Common myeloid progenitor, CD34-positive (primary cell): ENCODE results near the gene MED6.

Experiments used
- CTCF ChIA-PET: fragments of 350-600 bp; sonication (Branson Sonifier 250); formaldehyde crosslinking; loops from one replicate; lab custom pipeline; 2021; ENCODE audit warnings: antibody characterized with exemption; lab: Charles Lee
- POLR2A ChIA-PET: fragments of 350-600 bp; sonication (Branson Sonifier 250); formaldehyde crosslinking; loops from one replicate; lab custom pipeline; 2021; ENCODE audit warnings: antibody characterized with exemption; lab: Charles Lee
- DNase-seq, 3 donors: peaks; one replicate each; pipeline versions ENCODE4 v3.0.0 to v3.0.0-alpha.2; 2013
- H3K27ac ChIP-seq, 2 experiments: 1 replicate in 1 of 2; 2 replicates in 1 of 2; pipeline ENCODE4 v1.7.0; 2013; ENCODE audit warnings: inconsistent platforms in 2 of 2, low read length in 2 of 2, mild to moderate bottlenecking in 2 of 2, low read depth in 1 of 2, moderate library complexity in 1 of 2; ENCODE audit not compliant: severe bottlenecking in 2 of 2, insufficient read depth in 1 of 2, poor library complexity in 1 of 2
- H3K27me3 ChIP-seq, 5 experiments: replicated peaks in 2 of 5; 1 replicate in 3 of 5; 2 replicates in 2 of 5; pipeline versions ENCODE4 v1.6.1 to v1.7.0; 2013; ENCODE audit warnings: low read length in 4 of 5, mild to moderate bottlenecking in 2 of 5, moderate library complexity in 2 of 5, inconsistent platforms in 1 of 5; ENCODE audit not compliant: insufficient read depth in 5 of 5, control insufficient read depth in 4 of 5
- H3K36me3 ChIP-seq, 4 experiments: 1 replicate in 2 of 4; 2 replicates in 2 of 4; pipeline versions ENCODE4 v1.6.1 to v1.7.0; 2013; ENCODE audit warnings: low read length in 3 of 4, control low read depth in 1 of 4, mild to moderate bottlenecking in 1 of 4; ENCODE audit not compliant: control insufficient read depth in 4 of 4, insufficient read depth in 4 of 4
- H3K4me1 ChIP-seq, 4 experiments: 1 replicate in 3 of 4; 2 replicates in 1 of 4; pipeline versions ENCODE4 v1.6.1 to v1.7.1; 2013; ENCODE audit warnings: low read length in 3 of 4, mild to moderate bottlenecking in 3 of 4, control low read depth in 1 of 4, inconsistent platforms in 1 of 4, moderate library complexity in 1 of 4; ENCODE audit not compliant: control insufficient read depth in 4 of 4, insufficient read depth in 4 of 4; ENCODE audit errors: control extremely low read depth in 1 of 4
- H3K4me3 ChIP-seq, 7 experiments: 1 replicate in 4 of 7; 2 replicates in 3 of 7; pipeline versions ENCODE4 v1.5.1 to v1.7.0; 2013; ENCODE audit warnings: mild to moderate bottlenecking in 7 of 7, low read length in 6 of 7, moderate library complexity in 6 of 7, inconsistent platforms in 2 of 7, low read depth in 2 of 7, control low read depth in 1 of 7; ENCODE audit not compliant: insufficient read depth in 4 of 7, control insufficient read depth in 1 of 7; ENCODE audit errors: extremely low read depth in 1 of 7
- H3K9me3 ChIP-seq, 5 experiments: 1 replicate in 4 of 5; 2 replicates in 1 of 5; pipeline versions ENCODE4 v1.6.1 to v1.7.1; 2013; ENCODE audit warnings: low read length in 4 of 5, mild to moderate bottlenecking in 2 of 5, inconsistent platforms in 1 of 5, low read depth in 1 of 5, moderate library complexity in 1 of 5; ENCODE audit not compliant: control insufficient read depth in 4 of 5, insufficient read depth in 2 of 5; ENCODE audit errors: control extremely low read depth in 1 of 5
- WGBS: methylation state at CpG from one replicate; pipeline ENCODE4 v1.1.5; 2013; ENCODE audit not compliant: insufficient coverage; 5-methylcytosine and 5-hydroxymethylcytosine counted together

The MED6 gene

DNA sequence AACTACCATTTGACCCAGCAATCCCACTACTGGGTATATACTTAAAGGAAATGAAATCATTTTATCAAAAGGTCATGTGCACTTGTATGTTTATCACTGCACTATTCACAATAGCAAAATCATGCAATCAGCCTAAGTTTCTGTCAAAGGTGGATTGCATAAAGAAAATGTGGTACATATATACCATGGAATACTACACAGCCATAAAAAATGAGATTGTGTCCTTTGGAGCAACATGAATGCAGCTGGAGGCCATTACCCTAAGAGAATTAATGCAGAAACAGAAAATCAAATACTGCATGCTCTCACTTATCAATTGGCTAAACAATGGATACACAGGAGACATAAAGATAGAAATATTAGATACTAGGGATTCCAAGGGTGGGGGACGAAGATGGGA is 27.4 kb downstream of the MED6 start:
- H3K27me3 ChIP-seq: no peaks in the 10 kb centered on the region
- H3K4me1 ChIP-seq: peaks cover 0 to 3% (median 0%) of the 10 kb centered on the region in 4 experiments
- H3K27ac ChIP-seq: no peak overlapping the region
- ChIA-PET POLR2A (no interaction called here), CTCF (no interaction called here)
- no peak for DNase-seq
- H3K36me3 ChIP-seq: peaks cover 2 to 7% (median 4%) of the 10 kb centered on the region in 4 experiments
- no peak overlapping the region for H3K4me3 ChIP-seq
- peaks cover 0 to 2% (median 0%) of the 10 kb centered on the region in 5 experiments for H3K9me3 ChIP-seq
- WGBS: no CpG with 5 or more reads among the region's 1 CpG

GRCh38 chr14:70571139-70571538 is 29.3 kb downstream of the MED6 start:
- Histone ChIP-seq H3K9me3 (peaks cover 0 to 6% (median 0%) of the 10 kb centered on the region in 5 experiments), H3K36me3 (peaks cover 4 to 9% (median 7%) of the 10 kb centered on the region in 4 experiments), H3K27me3 (no peaks in the 10 kb centered on the region), H3K27ac (no peak overlapping the region), H3K4me3 (no peak overlapping the region), H3K4me1 (peaks cover 0 to 8% (median 1%) of the 10 kb centered on the region in 4 experiments)
- CTCF ChIA-PET: interaction anchor here (0.8 kb wide), 1 partner anchor 248 kb away, joined by 3 read pairs; no protein-coding TSS in a partner anchor
- POLR2A ChIA-PET: no interaction called here
- 100% methylated on average over 1 of the region's 2 CpGs for WGBS
- no peak for DNase-seq

DNA sequence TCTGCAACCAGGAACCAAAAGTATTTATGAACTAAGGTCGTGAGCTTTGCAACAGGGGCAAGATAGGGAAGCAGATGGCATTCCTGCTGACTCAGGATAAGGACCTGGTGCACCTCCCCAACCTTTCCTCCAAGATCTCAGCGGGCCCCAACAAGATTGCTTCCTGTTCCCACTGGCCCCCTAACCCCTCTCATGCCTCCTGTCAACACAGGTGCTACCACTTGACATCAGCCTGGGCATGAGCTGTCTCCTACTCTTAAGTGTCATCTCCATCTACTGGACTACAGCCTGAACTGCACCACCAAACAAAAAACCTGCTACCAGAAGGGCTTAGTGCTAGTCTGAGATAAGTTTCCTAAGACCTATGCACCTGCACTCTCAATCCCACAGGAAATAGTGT is 32.7 kb downstream of the MED6 start:
- ChIA-PET POLR2A (no interaction called here), CTCF (interaction anchor here (0.9 to 1.4 kb wide), 7 partner anchors 18 to 959 kb away, joined by 3 to 6 read pairs (median 3); partner anchors contain the start of gene COX16)
- WGBS: 6% methylated on average over 2 of the region's 2 CpGs
- Histone ChIP-seq H3K36me3 (peaks cover 11 to 29% (median 21%) of the 10 kb centered on the region in 4 experiments), H3K4me3 (no peak overlapping the region), H3K9me3 (peaks cover 0 to 18% (median 5%) of the 10 kb centered on the region in 5 experiments), H3K4me1 (peaks cover 0 to 8% (median 1%) of the 10 kb centered on the region in 4 experiments), H3K27ac (no peak overlapping the region), H3K27me3 (no peaks in the 10 kb centered on the region)
- DNase-seq: peak; percentile 60 to 92 (median 82)

GRCh38 chr14:70563869-70564268 is 36.6 kb downstream of the MED6 start:
- Histone ChIP-seq H3K4me3 (no peak overlapping the region), H3K27ac (no peak overlapping the region), H3K27me3 (no peaks in the 10 kb centered on the region), H3K4me1 (peaks cover 0 to 8% (median 1%) of the 10 kb centered on the region in 4 experiments), H3K9me3 (peaks cover 7 to 32% (median 10%) of the 10 kb centered on the region in 5 experiments), H3K36me3 (peaks cover 9 to 45% (median 18%) of the 10 kb centered on the region in 4 experiments)
- ChIA-PET POLR2A (no interaction called here), CTCF (no interaction called here)
- WGBS: 90% methylated on average over 1 of the region's 1 CpG
- no peak for DNase-seq

- 100% methylated on average over 3 of the region's 4 CpGs for WGBS
- ChIA-PET POLR2A (interaction anchor here (1.2 kb wide), 1 partner anchor 19 kb away, joined by 3 read pairs; no protein-coding TSS in a partner anchor), CTCF (no interaction called here)
- DNase-seq: no peak
- H3K36me3 ChIP-seq: peaks cover 9 to 45% (median 18%) of the 10 kb centered on the region in 4 experiments
- H3K4me3 ChIP-seq: no peak overlapping the region
- H3K4me1 ChIP-seq: peaks cover 0 to 8% (median 1%) of the 10 kb centered on the region in 4 experiments
- H3K27me3 ChIP-seq: no peaks in the 10 kb centered on the region
- H3K9me3 ChIP-seq: peaks cover 7 to 32% (median 10%) of the 10 kb centered on the region in 5 experiments
- H3K27ac ChIP-seq: no peak overlapping the region
These were observed 37.0 kb downstream of the MED6 start for GRCh38 chr14:70563417-70563816.

DNA sequence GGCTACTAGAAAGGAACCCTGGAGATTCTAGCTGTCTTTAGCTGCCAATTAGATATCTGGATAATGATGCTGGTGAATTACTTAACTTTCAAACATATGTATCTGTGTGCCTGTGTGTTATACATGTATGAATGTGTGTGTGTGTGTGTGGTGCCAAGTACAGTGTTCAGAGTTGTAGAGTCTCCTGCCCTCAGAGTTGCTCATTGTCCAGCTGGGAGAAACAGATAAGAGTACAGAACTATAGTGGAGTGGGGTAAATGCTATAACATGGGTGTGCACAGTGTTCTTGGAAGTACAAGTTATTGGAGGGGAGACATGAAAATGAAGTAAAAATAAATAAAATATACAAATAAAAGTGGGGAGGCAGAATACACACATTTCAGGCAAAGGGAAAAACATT is 42.1 kb downstream of the MED6 start:
- H3K4me3 ChIP-seq: no peak overlapping the region
- no peak overlapping the region for H3K27ac ChIP-seq
- peaks cover 0 to 3% (median 0%) of the 10 kb centered on the region in 4 experiments for H3K4me1 ChIP-seq
- POLR2A ChIA-PET: no interaction called here
- DNase-seq: no peak
- no peaks in the 10 kb centered on the region for H3K27me3 ChIP-seq
- peaks cover 2 to 21% (median 4%) of the 10 kb centered on the region in 4 experiments for H3K36me3 ChIP-seq
- H3K9me3 ChIP-seq: peaks cover 0 to 20% (median 15%) of the 10 kb centered on the region in 5 experiments
- CTCF ChIA-PET: no interaction called here

DNA sequence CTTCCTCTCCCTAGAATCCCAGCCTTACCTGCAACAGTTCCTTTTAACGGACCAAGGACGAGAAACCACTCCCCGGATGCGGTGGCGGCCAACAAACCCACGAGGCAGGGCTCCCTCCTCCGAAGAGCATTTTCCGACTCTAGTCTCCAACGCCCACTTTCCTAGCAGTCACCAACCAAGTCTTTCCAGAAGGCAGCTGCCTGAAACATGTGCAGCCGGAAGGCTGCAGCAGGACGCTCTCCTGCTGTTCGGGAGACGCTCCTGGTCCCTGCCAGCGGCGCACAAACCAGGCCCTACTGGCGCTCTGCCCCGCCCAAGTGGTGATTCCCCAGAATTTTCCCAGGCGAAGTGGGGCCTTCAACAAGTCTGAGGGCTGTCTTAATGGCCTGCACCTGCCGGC is 44.6 kb downstream of the MED6 start:
- 65% methylated on average over 19 of the region's 19 CpGs for WGBS
- no peak for DNase-seq
- ChIA-PET POLR2A (no interaction called here), CTCF (no interaction called here)
- peak overlapping the region in 1 of 7 experiments; percentile 42 for H3K4me3 ChIP-seq
- peaks cover 0 to 3% (median 0%) of the 10 kb centered on the region in 4 experiments for H3K4me1 ChIP-seq
- H3K9me3 ChIP-seq: peaks cover 0 to 5% (median 0%) of the 10 kb centered on the region in 5 experiments
- H3K27ac ChIP-seq: no peak overlapping the region
- H3K36me3 ChIP-seq: peaks cover 0 to 3% (median 0%) of the 10 kb centered on the region in 4 experiments
- H3K27me3 ChIP-seq: no peaks in the 10 kb centered on the region
